NCI-H446 (cell line): ENCODE measurements around the gene AKAP8.
"Not testable (repeated sequence)": the region's sequence is repeated elsewhere in the genome, so short reads cannot be mapped to it uniquely, and the experiment has no call there.

Experiments
- DNase-seq, 2 experiments: peaks; one replicate each; lab custom pipeline; 2025; lab: John Stamatoyannopoulos, UW

Gene AKAP8

GRCh38 chr19:15404097-15404779 lies 24.7 kb upstream of the AKAP8 start:
- no peak for DNase-seq

GRCh38 chr19:15403151-15403531 lies 23.6 kb upstream of the AKAP8 start:
- no peak for DNase-seq

GRCh38 chr19:15402411-15403150 lies 23.0 kb upstream of the AKAP8 start:
- no peak for DNase-seq

- DNase-seq, result no peak
These were observed 21.8 kb upstream of the AKAP8 start for GRCh38 chr19:15401397-15401710.

GRCh38 chr19:15400521-15401396 lies 21.2 kb upstream of the AKAP8 start:
- DNase-seq, result no peak

- no peak for DNase-seq
These were observed 20.0 kb upstream of the AKAP8 start for GRCh38 chr19:15399635-15400034.

- no peak for DNase-seq
These were observed 19.6 kb upstream of the AKAP8 start for GRCh38 chr19:15399234-15399515.

GRCh38 chr19:15398501-15399233 lies 19.1 kb upstream of the AKAP8 start:
- no peak for DNase-seq

- no peak for DNase-seq
These were observed 18.2 kb upstream of the AKAP8 start for GRCh38 chr19:15397782-15398181.

- no peak for DNase-seq
These were observed 17.6 kb upstream of the AKAP8 start for GRCh38 chr19:15397236-15397635.

- DNase-seq, result no peak
These were observed 16.8 kb upstream of the AKAP8 start for GRCh38 chr19:15396436-15396835.

GRCh38 chr19:15395251-15395650 lies 15.7 kb upstream of the AKAP8 start:
- DNase-seq, result not testable (repeated sequence)

- DNase-seq, result no peak
These were observed 14.8 kb upstream of the AKAP8 start for GRCh38 chr19:15394426-15394825.

GRCh38 chr19:15393963-15394362 lies 14.4 kb upstream of the AKAP8 start:
- no peak for DNase-seq

- DNase-seq, result no peak
These were observed 11.2 kb upstream of the AKAP8 start for GRCh38 chr19:15390814-15391213.

GRCh38 chr19:15381864-15382263 lies 2.3 kb upstream of the AKAP8 start:
- DNase-seq, result no peak

- no peak for DNase-seq
These were observed 1.8 kb upstream of the AKAP8 start for GRCh38 chr19:15381429-15381828.

GRCh38 chr19:15379999-15380647 lies 536 bp upstream of the AKAP8 start:
- peak in 1 of 2 experiments; percentile 57 for DNase-seq

GRCh38 chr19:15378534-15379082 lies 979 bp downstream of the AKAP8 start:
- peak; percentile 12 to 37 for DNase-seq

GRCh38 chr19:15374796-15375440 lies 4.7 kb downstream of the AKAP8 start:
- no peak for DNase-seq

GRCh38 chr19:15374105-15374651 lies 5.4 kb downstream of the AKAP8 start:
- DNase-seq, result no peak
